HEK293T (cell line): ENCODE measurements around the gene MPZL1.

Source experiments
- BHLHE40 ChIP-seq: fragments of 450-650 bp; IDR thresholded peaks from 2 replicates; pipeline ENCODE4 v1.6.1; 2016; ENCODE audit warnings: mild to moderate bottlenecking, moderate library complexity, borderline replicate concordance
- CTBP1 ChIP-seq: fragments of 450-650 bp; IDR thresholded peaks from 2 replicates; pipeline ENCODE4 v1.6.1; 2016; ENCODE audit warnings: borderline replicate concordance
- FOXM1 ChIP-seq: fragments of 450-650 bp; IDR thresholded peaks from 2 replicates; pipeline ENCODE4 v1.6.1; 2017; ENCODE audit warnings: mild to moderate bottlenecking, borderline replicate concordance
- HDGF ChIP-seq: fragments of 450-650 bp; IDR thresholded peaks from 2 replicates; pipeline ENCODE4 v1.6.1; 2017; ENCODE audit warnings: antibody characterized with exemption, borderline replicate concordance
- NFRKB ChIP-seq: fragments of 450-650 bp; IDR thresholded peaks from 2 replicates; pipeline ENCODE4 v1.6.1; 2016; ENCODE audit warnings: mild to moderate bottlenecking, moderate library complexity
- SP1 ChIP-seq: fragments of 450-650 bp; IDR thresholded peaks from 2 replicates; pipeline ENCODE4 v1.6.1; 2017
- SUZ12 ChIP-seq: fragments of 450-650 bp; IDR thresholded peaks from 2 replicates; pipeline ENCODE4 v1.6.1; 2016; ENCODE audit warnings: mild to moderate bottlenecking
- TARDBP ChIP-seq: fragments of 450-650 bp; IDR thresholded peaks from 2 replicates; pipeline ENCODE4 v1.6.1; 2016

GRCh38 chr1:167782946-167783345, 61.2 kb downstream of the MPZL1 start:
- no peak for TF ChIP-seq TARDBP
- no peak for TF ChIP-seq SUZ12
- no peak for TF ChIP-seq FOXM1
- no peak for TF ChIP-seq CTBP1
- no peak for TF ChIP-seq BHLHE40
- no peak for TF ChIP-seq NFRKB
- no peak for TF ChIP-seq HDGF
- TF ChIP-seq SP1: no peak
